Lower leg skin (tissue), 3 donors: ENCODE data around the gene FAM110A.

ENCODE experiments used
- CTCF ChIP-seq, 3 donors: fragments of 450-650 bp; IDR thresholded peaks; one replicate each; pipeline ENCODE4 v1.5.1; 2016; ENCODE audit warnings: antibody characterized with exemption in 3 of 3, mild to moderate bottlenecking in 3 of 3, moderate library complexity in 2 of 3
- POLR2A ChIP-seq, 2 donors: fragments of 450-650 bp; IDR thresholded peaks; one replicate each; pipeline ENCODE4 v1.6.1; 2016 to 2017; ENCODE audit warnings: antibody characterized with exemption in 2 of 2, mild to moderate bottlenecking in 1 of 2, moderate library complexity in 1 of 2

- TF ChIP-seq CTCF (IDR thresholded peaks at IDR 0.05): no peak
- no peak for TF ChIP-seq POLR2A (IDR thresholded peaks at IDR 0.05)
Measured at GRCh38 chr20:865440-865839, 31.9 kb downstream of the FAM110A start.
